SU-DHL-6 (cell line): ENCODE measurements around the gene TXNRD2.

Experiments used
- H2AFZ ChIP-seq: fragments of 200-600 bp; sonication (generic); 2 replicates; pipeline ENCODE4 v1.6.1; 2014; ENCODE audit warnings: low read depth, mild to moderate bottlenecking, moderate library complexity, mixed read lengths, antibody characterized with exemption, low read length; ENCODE audit not compliant: severe bottlenecking
- H3F3A ChIP-seq: fragments of 200-600 bp; shearing (Covaris generic); 2 replicates; pipeline ENCODE4 v1.6.0; 2016; ENCODE audit warnings: antibody characterized with exemption, mild to moderate bottlenecking; ENCODE audit not compliant: insufficient read depth
- H3K27ac ChIP-seq: fragments of 200-600 bp; sonication (generic); 2 replicates; pipeline ENCODE4 v1.5.1; 2016; ENCODE audit warnings: low read depth, mild to moderate bottlenecking, low read length, moderate library complexity, mixed read lengths
- H3K27me3 ChIP-seq: fragments of 200-600 bp; sonication (generic), shearing (Covaris generic); 2 replicates; pipeline ENCODE4 v1.6.0; 2014; ENCODE audit warnings: mild to moderate bottlenecking, low read length
- H3K36me3 ChIP-seq: fragments of 200-600 bp; sonication (generic); 2 replicates; pipeline ENCODE4 v1.6.1; 2014; ENCODE audit warnings: mild to moderate bottlenecking, low read length, mixed read lengths
- H3K4me2 ChIP-seq: fragments of 300-600, 200-600 bp; shearing (Covaris generic), sonication (generic); 2 replicates; pipeline ENCODE4 v1.6.0; 2014; ENCODE audit warnings: low read length, low read depth, mild to moderate bottlenecking; ENCODE audit not compliant: poor library complexity, severe bottlenecking
- H3K4me3 ChIP-seq: fragments of 200-600 bp; sonication (generic); 2 replicates; pipeline ENCODE4 v1.5.1; 2014; ENCODE audit warnings: antibody characterized with exemption, low read length, mild to moderate bottlenecking, mixed read lengths; ENCODE audit not compliant: insufficient read depth, poor library complexity, severe bottlenecking
- H3K79me2 ChIP-seq: fragments of 200-600 bp; sonication (generic); 2 replicates; pipeline ENCODE4 v1.6.1; 2014; ENCODE audit warnings: mild to moderate bottlenecking, low read length, moderate library complexity; ENCODE audit not compliant: insufficient read depth
- H3K9ac ChIP-seq: fragments of 200-600 bp; sonication (generic); 2 replicates; pipeline ENCODE4 v1.7.0; 2014; ENCODE audit warnings: mild to moderate bottlenecking, low read length
- H3K9me2 ChIP-seq: fragments of 200-600 bp; sonication (generic); replicated peaks from 2 replicates; pipeline ENCODE4 v1.6.1; 2014; ENCODE audit warnings: low read length; ENCODE audit not compliant: insufficient read depth
- H3K9me3 ChIP-seq: fragments of 200-600 bp; sonication (generic); 2 replicates; pipeline ENCODE4 v1.6.1; 2014; ENCODE audit warnings: low read length, mixed read lengths; ENCODE audit not compliant: insufficient read depth
- H4K20me1 ChIP-seq: fragments of 200-600 bp; sonication (generic); 2 replicates; pipeline ENCODE4 v1.6.1; 2014; ENCODE audit warnings: low read depth, mild to moderate bottlenecking, antibody characterized with exemption, low read length, moderate library complexity, mixed read lengths
- CTCF ChIP-seq: fragments of 200-600 bp; sonication (generic); IDR thresholded peaks from one replicate; pipeline ENCODE4 v1.5.1; 2017; ENCODE audit warnings: antibody characterized with exemption, mild to moderate bottlenecking, low read length, moderate library complexity; ENCODE audit not compliant: insufficient read depth, poor library complexity, severe bottlenecking
- EZH2phosphoT487 ChIP-seq: fragments of 200-600 bp; sonication (generic), shearing (Covaris generic); conservative IDR thresholded peaks from 2 replicates; pipeline ENCODE4 v1.6.1; 2018; ENCODE audit warnings: mild to moderate bottlenecking, antibody characterized with exemption, low read length, moderate library complexity, mixed read lengths

TXNRD2 gene

GRCh38 chr22:19930551-19931486 lies 10.8 kb downstream of the TXNRD2 start:
- Histone ChIP-seq H3K27me3 (no peaks in the 10 kb centered on the region), H3K36me3 (no peaks in the 10 kb centered on the region), H3K9ac (no peak overlapping the region), H3K4me3 (no peak overlapping the region), H3K9me2 (no peaks in the 10 kb centered on the region), H3K27ac (no peak overlapping the region), H2AFZ (no peak overlapping the region), H3K9me3 (no peaks in the 10 kb centered on the region), H4K20me1 (no peaks in the 10 kb centered on the region), H3K79me2 (no peaks in the 10 kb centered on the region), H3F3A (no peaks in the 10 kb centered on the region), H3K4me2 (no peak overlapping the region)
- no peak for TF ChIP-seq EZH2phosphoT487
- TF ChIP-seq CTCF = no peak

- no peaks in the 10 kb centered on the region for H4K20me1 ChIP-seq
- no peaks in the 10 kb centered on the region for H3K79me2 ChIP-seq
- no peak overlapping the region for H2AFZ ChIP-seq
- H3K4me2 ChIP-seq = no peak overlapping the region
- H3K27ac ChIP-seq = no peak overlapping the region
- no peaks in the 10 kb centered on the region for H3K36me3 ChIP-seq
- H3K9me3 ChIP-seq = no peaks in the 10 kb centered on the region
- H3K9me2 ChIP-seq = no peaks in the 10 kb centered on the region
- H3K9ac ChIP-seq = no peak overlapping the region
- no peak overlapping the region for H3K4me3 ChIP-seq
- no peaks in the 10 kb centered on the region for H3K27me3 ChIP-seq
- TF ChIP-seq EZH2phosphoT487 = no peak
- TF ChIP-seq CTCF = no peak
- no peaks in the 10 kb centered on the region for H3F3A ChIP-seq
These were observed 11.8 kb downstream of the TXNRD2 start for GRCh38 chr22:19929586-19930550.

- Histone ChIP-seq H3K9ac (no peak overlapping the region), H3K27me3 (no peaks in the 10 kb centered on the region)
These were observed 13.4 kb downstream of the TXNRD2 start for GRCh38 chr22:19928207-19928606.

More at GRCh38 chr22:19928207-19928606, 13.4 kb downstream of the TXNRD2 start:
- Histone ChIP-seq H3F3A (no peaks in the 10 kb centered on the region), H3K9me3 (no peaks in the 10 kb centered on the region), H3K36me3 (no peaks in the 10 kb centered on the region), H3K4me3 (no peak overlapping the region), H2AFZ (no peak overlapping the region), H3K4me2 (no peak overlapping the region), H3K27ac (no peak overlapping the region), H4K20me1 (no peaks in the 10 kb centered on the region), H3K9me2 (no peaks in the 10 kb centered on the region), H3K79me2 (no peaks in the 10 kb centered on the region)
- no peak for TF ChIP-seq EZH2phosphoT487
- TF ChIP-seq CTCF = no peak
